HG02870 (cell line): ENCODE measurements around the gene IREB2.

Experiments
- ATAC-seq: cut with Tn5 transposase; IDR thresholded peaks from one replicate; pipeline ENCODE4 v1.9.1; 2021; ENCODE audit warnings: mild to moderate bottlenecking, moderate library complexity; ENCODE audit not compliant: unreplicated experiment

The IREB2 gene

GRCh38 chr15:78540141-78540870 lies 102.3 kb downstream of the IREB2 start, which contains the start of gene PSMA4:
PSMA4 (plus strand) TSS chr15:78540444; CDS start chr15:78541928, 1,484 bp downstream.
- ATAC-seq, result peak; percentile 69

DNA sequence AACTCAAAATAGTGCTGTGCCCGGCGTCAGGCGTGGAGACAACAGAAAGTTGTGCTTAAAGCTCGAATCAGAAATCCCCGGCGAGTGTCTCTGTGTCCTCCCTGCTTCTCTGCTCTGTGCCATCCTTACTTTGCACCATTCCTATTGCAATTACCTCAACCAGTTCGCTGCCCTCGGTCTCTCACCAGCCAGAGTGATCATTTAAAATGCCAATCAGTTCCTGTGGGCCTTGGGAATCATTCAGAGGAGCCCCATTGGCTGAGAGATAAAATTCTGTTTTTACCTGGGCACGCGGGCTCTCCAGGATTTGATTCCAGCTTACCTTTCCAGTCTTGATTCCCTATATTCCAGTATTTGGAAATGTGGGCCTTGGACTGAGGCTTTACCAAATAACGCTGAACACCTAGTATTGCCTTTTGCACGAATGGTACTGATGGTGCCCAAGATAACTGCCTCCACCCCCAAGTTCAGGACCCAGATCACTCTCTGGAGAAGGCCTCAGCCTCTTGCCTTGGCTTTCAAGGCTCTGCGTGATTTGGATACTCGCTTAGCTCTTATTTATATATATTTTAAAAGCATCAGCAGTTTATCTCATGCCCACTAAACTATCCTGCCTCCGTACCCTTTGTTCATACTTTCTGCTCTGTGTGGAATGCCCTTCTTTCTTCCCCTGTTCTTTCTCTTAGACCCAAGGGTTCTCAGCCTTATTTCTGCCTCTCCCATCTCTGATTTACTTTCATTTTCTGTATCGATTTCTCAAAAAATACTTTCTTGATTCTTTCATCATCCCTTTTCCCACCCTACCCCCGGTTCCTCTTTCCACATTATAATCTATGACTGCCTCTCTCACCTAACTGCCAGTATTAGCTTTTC lies 103.1 kb downstream of the IREB2 start:
- no peak for ATAC-seq

- no peak for ATAC-seq
These were observed 103.7 kb downstream of the IREB2 start for GRCh38 chr15:78541744-78542034.

GRCh38 chr15:78542647-78543046 lies 104.6 kb downstream of the IREB2 start:
- ATAC-seq, result no peak

- ATAC-seq, result no peak
These were observed 112.2 kb downstream of the IREB2 start for GRCh38 chr15:78550194-78550593.

DNA sequence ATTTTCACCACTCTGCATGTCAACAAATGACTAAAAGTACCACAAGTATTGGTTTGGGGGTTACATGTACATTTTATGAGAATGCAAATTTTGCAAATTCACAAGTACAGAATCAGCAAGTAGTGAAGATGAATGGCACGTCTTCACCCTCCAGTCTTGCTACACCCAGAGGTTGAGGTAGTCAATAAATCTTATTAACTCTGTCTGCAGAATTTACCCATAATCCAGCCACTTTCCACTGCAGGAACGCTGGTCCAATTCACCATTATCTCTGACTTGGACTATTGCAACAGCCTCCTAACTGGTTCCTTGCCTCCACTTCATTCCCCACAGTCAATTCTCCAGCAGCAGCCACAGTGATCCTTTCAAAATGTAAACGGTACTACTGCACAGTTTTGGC lies 112.8 kb downstream of the IREB2 start:
- ATAC-seq, result no peak
